ENCODE results near the gene UBXN1.

The UBXN1 gene

GRCh38 chr11:62647609-62648005 is 31.3 kb downstream of the UBXN1 start:
- in situ Hi-C loops (cut with MboI; ENCODE audit: low sequenced_read_pairs): no loop called here

GRCh38 chr11:62646825-62647608 is 31.9 kb downstream of the UBXN1 start:
- in situ Hi-C loops (cut with MboI; ENCODE audit: low sequenced_read_pairs): no loop called here

GRCh38 chr11:62645946-62646824 is 32.7 kb downstream of the UBXN1 start, which contains the start of gene GANAB:
Gene GANAB, minus strand, starts transcription at chr11:62646613. Its CDS starts 14 bp downstream, at chr11:62646599.
- in situ Hi-C loops (cut with MboI; ENCODE audit: low sequenced_read_pairs): no loop called here

- in situ Hi-C loops (cut with MboI; ENCODE audit: low sequenced_read_pairs): no loop called here
These were observed 33.3 kb downstream of the UBXN1 start for GRCh38 chr11:62645671-62645945.

- in situ Hi-C loops (cut with MboI; ENCODE audit: low sequenced_read_pairs): no loop called here
These were observed 34.7 kb downstream of the UBXN1 start for GRCh38 chr11:62644220-62644619.

- in situ Hi-C loops (cut with MboI; ENCODE audit: low sequenced_read_pairs): no loop called here
These were observed 46.4 kb downstream of the UBXN1 start for GRCh38 chr11:62632492-62632891.

GRCh38 chr11:62627713-62628112 is 51.2 kb downstream of the UBXN1 start:
- in situ Hi-C loops (cut with MboI; ENCODE audit: low sequenced_read_pairs): no loop called here
